B cell (primary cell): ENCODE results near the gene PHKG1. TPM values are rescaled to one million over a fixed set of nuclear protein-coding genes. Genes with fewer than 3 reads are reported as not detected.
"Not testable (repeated sequence)": the region's sequence is repeated elsewhere in the genome, so short reads cannot be mapped to it uniquely, and the experiment has no call there.

ENCODE experiments used
- ATAC-seq: fragments of 200-7000 bp; cut with Tn5 transposase; one replicate; pipeline ENCODE4 v1.10.0; 2021; ENCODE audit warnings: low read depth, mild to moderate bottlenecking, moderate number of reproducible peaks, moderate library complexity
- CTCF ChIA-PET: fragments of 350-600 bp; sonication (Branson Sonifier 250); formaldehyde crosslinking; loops from one replicate; lab custom pipeline; 2021; ENCODE audit warnings: antibody characterized with exemption, inconsistent platforms; lab: Charles Lee
- POLR2A ChIA-PET: fragments of 350-600 bp; sonication (Branson Sonifier 250); formaldehyde crosslinking; loops from one replicate; lab custom pipeline; 2021; ENCODE audit warnings: antibody characterized with exemption; lab: Charles Lee
- DNase-seq: peaks from one replicate; pipeline ENCODE4 v3.0.0; 2013
- H2AFZ ChIP-seq: 2 replicates; pipeline ENCODE4 v1.6.1; 2012; ENCODE audit warnings: mild to moderate bottlenecking, low read depth, low read length; ENCODE audit not compliant: insufficient read depth, poor library complexity, severe bottlenecking
- H3K27ac ChIP-seq, 2 donors: 1 replicate in 1 of 2; 2 replicates in 1 of 2; pipeline ENCODE4 v1.5.1; 2012 to 2013; ENCODE audit warnings: low read length in 2 of 2, mild to moderate bottlenecking in 2 of 2, moderate library complexity in 1 of 2
- H3K27me3 ChIP-seq, 4 experiments: fragments of 200-600 bp in 1 of 4; sonication (generic) in 1 of 4; replicated peaks in 1 of 4; 1 replicate in 2 of 4; 2 replicates in 2 of 4; pipeline versions ENCODE4 v1.6.1 to v1.7.0; 2013 to 2016; ENCODE audit warnings: low read length in 3 of 4, mild to moderate bottlenecking in 2 of 4, mixed read lengths in 1 of 4, moderate library complexity in 1 of 4; ENCODE audit not compliant: insufficient read depth in 4 of 4, control insufficient read depth in 3 of 4; ENCODE audit errors: control extremely low read depth in 1 of 4
- H3K36me3 ChIP-seq, 2 experiments: replicated peaks in 1 of 2; 1 replicate in 1 of 2; 2 replicates in 1 of 2; pipeline versions ENCODE4 v1.6.1 to v1.7.1; 2013; ENCODE audit warnings: low read length in 1 of 2; ENCODE audit not compliant: insufficient read depth in 2 of 2, control insufficient read depth in 1 of 2; ENCODE audit errors: control extremely low read depth in 1 of 2, extremely low read depth in 1 of 2
- H3K4me1 ChIP-seq, 2 donors: fragments of 200-600 bp in 1 of 2; sonication (generic) in 1 of 2; 1 replicate in 1 of 2; 2 replicates in 1 of 2; pipeline versions ENCODE4 v1.5.1 to v1.6.1; 2013 to 2017; ENCODE audit warnings: low read length in 2 of 2; ENCODE audit not compliant: control insufficient read depth in 2 of 2, insufficient read depth in 2 of 2
- H3K4me2 ChIP-seq: replicated peaks from 2 replicates; pipeline ENCODE3; 2012; ENCODE audit warnings: mild to moderate bottlenecking, low read depth, low read length; ENCODE audit not compliant: poor library complexity, severe bottlenecking
- H3K4me3 ChIP-seq, 5 experiments: fragments of 200-600 bp in 1 of 5; sonication (generic) in 1 of 5; 1 replicate in 3 of 5; 2 replicates in 2 of 5; pipeline versions ENCODE4 v1.5.1 to v1.7.0; 2011 to 2016; ENCODE audit warnings: low read length in 4 of 5, mild to moderate bottlenecking in 4 of 5, low read depth in 2 of 5, control low read depth in 1 of 5, moderate library complexity in 1 of 5; ENCODE audit not compliant: insufficient read depth in 1 of 5; ENCODE audit errors: control extremely low read depth in 1 of 5, extremely low read depth in 1 of 5
- H3K79me2 ChIP-seq: fragments of 200-600 bp; sonication (generic); one replicate; pipeline ENCODE4 v1.6.0; 2016; ENCODE audit warnings: low read length; ENCODE audit not compliant: control insufficient read depth, insufficient read depth
- H3K9ac ChIP-seq: fragments of 200-600 bp; sonication (generic); 2 replicates; pipeline ENCODE4 v1.6.1; 2017; ENCODE audit warnings: mild to moderate bottlenecking, low read length, moderate library complexity
- H3K9me3 ChIP-seq, 3 donors: one replicate each; pipeline versions ENCODE4 v1.6.1 to v1.7.1; 2013; ENCODE audit warnings: low read length in 2 of 3; ENCODE audit not compliant: control insufficient read depth in 2 of 3, insufficient read depth in 1 of 3; ENCODE audit errors: control extremely low read depth in 1 of 3
- H4K20me1 ChIP-seq: 2 replicates; pipeline ENCODE4 v1.6.0; 2012; ENCODE audit warnings: mild to moderate bottlenecking, low read length; ENCODE audit not compliant: insufficient read depth, control insufficient read depth, poor library complexity, severe bottlenecking
- H3K27ac Mint-ChIP-seq: one replicate; pipeline ENCODE4 v1.8.0; 2021; ENCODE audit warnings: mixed read lengths
- H3K27me3 Mint-ChIP-seq: one replicate; pipeline ENCODE4 v1.8.0; 2021; ENCODE audit warnings: mixed read lengths
- H3K4me1 Mint-ChIP-seq: one replicate; pipeline ENCODE4 v1.8.0; 2021; ENCODE audit warnings: mixed read lengths
- H3K4me3 Mint-ChIP-seq: one replicate; pipeline ENCODE4 v1.8.0; 2021; ENCODE audit warnings: mixed read lengths
- H3K9me3 Mint-ChIP-seq: one replicate; pipeline ENCODE4 v1.8.0; 2022; ENCODE audit warnings: mixed read lengths; ENCODE audit not compliant: insufficient read depth
- EZH2 ChIP-seq: IDR thresholded peaks from 2 replicates; pipeline ENCODE4 v1.6.1; 2012; ENCODE audit warnings: borderline replicate concordance, low read depth, mild to moderate bottlenecking, moderate library complexity, low read length; ENCODE audit not compliant: insufficient read depth, poor library complexity, severe bottlenecking
- WGBS: methylation state at CpG from one replicate; pipeline ENCODE4 v1.1.5; 2013; ENCODE audit warnings: missing lambda C conversion rate; ENCODE audit not compliant: insufficient coverage; 5-methylcytosine and 5-hydroxymethylcytosine counted together
- intact Hi-C: fragments of 100-400 bp; cut with micrococcal nuclease; formaldehyde crosslinking; loops from one replicate; pipeline ENCODE4 v1.10.0; 2022
- polyA plus RNA-seq: library from polyadenylated mRNA; depleted of rRNA; stranded (reverse); fragments of >200 nt; gene quantifications from 2 replicates; pipeline ENCODE4 v1.2.3, GENCODE V29; 2012
- total RNA-seq, 2 donors: library from RNA; stranded (reverse); fragments of 120-200 nt in 1 of 2; gene quantifications; 1 replicate in 1 of 2; 2 replicates in 1 of 2; pipeline versions ENCODE4 v1.2.3 to v1.2.4, GENCODE V29; 2013 to 2022
- TF ChIP-seq, protein P1 (sequence below): fragments of 200-600 bp; IDR thresholded peaks from one replicate; pipeline ENCODE4 v1.8.0; 2022; ENCODE audit warnings: antibody characterized with exemption, mild to moderate bottlenecking

The PHKG1 gene
- total and polyA plus RNA-seq, 2 donors (not counting 1 experiment from before 2014, with no cell fraction given): 1.9 to 4.0 TPM

DNA sequence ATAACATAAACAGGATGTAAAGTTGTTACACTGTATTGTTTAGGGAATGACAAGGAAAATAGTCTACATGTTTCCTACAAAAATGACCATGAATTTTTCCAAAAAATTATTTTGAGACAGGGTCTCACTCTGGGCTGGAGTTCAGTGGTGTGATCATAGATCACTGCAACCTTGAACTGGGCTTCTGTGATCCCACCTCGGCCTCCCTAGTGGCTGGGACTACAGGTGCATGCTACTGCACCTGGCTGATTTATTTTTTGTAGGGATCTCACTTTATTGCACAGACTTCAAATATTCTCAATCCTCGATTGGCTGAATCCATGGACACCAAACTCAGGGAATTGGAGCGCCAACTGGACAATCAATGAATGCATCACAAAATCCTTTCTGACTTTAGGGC lies 6.9 kb upstream of the PHKG1 start:
- H3K36me3 ChIP-seq: peaks cover 18 to 50% of the 10 kb centered on the region in 2 experiments
- 97% methylated on average over 2 of the region's 3 CpGs for WGBS

DNA sequence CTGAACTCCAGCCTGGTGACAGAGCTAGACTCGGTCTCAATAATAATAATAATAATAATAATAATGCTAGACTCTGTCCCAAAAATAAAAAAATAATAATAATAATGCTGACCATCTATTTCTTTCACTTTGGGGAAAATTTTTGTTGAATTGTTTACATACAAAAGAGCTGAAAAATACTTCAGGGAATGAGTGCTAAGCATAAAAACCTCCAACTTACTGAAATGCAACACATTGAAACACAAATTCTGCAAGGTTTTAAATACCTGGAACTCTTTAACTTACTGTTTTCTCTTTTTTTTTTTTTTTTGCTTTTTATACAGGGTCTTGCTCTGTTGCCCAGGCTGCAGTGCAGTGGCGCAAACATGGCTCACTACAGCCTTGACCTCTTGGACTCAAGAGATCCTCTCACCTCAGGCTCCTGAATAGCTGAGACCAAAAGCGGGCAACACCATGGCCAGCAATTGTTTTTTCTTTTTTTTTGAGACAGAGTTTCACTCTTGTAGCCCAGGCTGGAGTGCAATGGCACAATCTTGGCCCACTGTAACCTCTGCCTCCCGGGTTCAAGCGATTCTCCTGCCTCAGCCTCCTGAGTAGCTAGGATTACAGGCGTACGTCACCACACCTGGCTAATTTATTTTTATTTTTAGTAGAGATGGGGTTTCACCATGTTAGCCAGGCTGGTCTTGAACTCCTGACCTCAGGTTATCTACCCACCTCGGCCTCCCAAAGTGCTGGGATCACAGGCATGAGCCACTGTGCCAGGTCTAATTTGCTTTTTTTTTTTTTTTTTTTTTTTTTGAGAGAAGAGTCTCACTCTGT lies 5.6 kb upstream of the PHKG1 start:
- POLR2A ChIA-PET: interaction anchor here (0.7 kb wide), 1 partner anchor 956 kb away, joined by 3 read pairs; no protein-coding TSS in a partner anchor
- H2AFZ ChIP-seq, H3K4me3 Mint-ChIP-seq, H3K27ac Mint-ChIP-seq, DNase-seq, H3K4me2 ChIP-seq, H4K20me1 ChIP-seq, intact Hi-C loops, ATAC-seq, H3K79me2 ChIP-seq, H3K9me3 Mint-ChIP-seq, H3K27me3 ChIP-seq, H3K27me3 Mint-ChIP-seq, H3K4me3 ChIP-seq, H3K9me3 ChIP-seq, H3K4me1 Mint-ChIP-seq, H3K4me1 ChIP-seq, H3K27ac ChIP-seq, H3K9ac ChIP-seq: not testable (repeated sequence)
- H3K36me3 ChIP-seq: peaks cover 15 to 43% of the 10 kb centered on the region in 2 experiments
- 100% methylated on average over 2 of the region's 8 CpGs for WGBS
- CTCF ChIA-PET: interaction anchor here (0.9 kb wide), 1 partner anchor 9 kb away, joined by 3 read pairs; no protein-coding TSS in a partner anchor

More for the DNA sequence above, 6.9 kb upstream of the PHKG1 start:
- DNase-seq: no peak
- Mint-ChIP-seq H3K27ac (no peak overlapping the region), H3K4me1 (peaks cover 7% of the 10 kb centered on the region), H3K9me3 (no peaks in the 10 kb centered on the region), H3K27me3 (no peaks in the 10 kb centered on the region), H3K4me3 (no peak overlapping the region)
- ChIA-PET CTCF (no interaction called here), POLR2A (interaction anchor here (0.7 kb wide), 1 partner anchor 135 kb away, joined by 6 read pairs; no protein-coding TSS in a partner anchor)
- Histone ChIP-seq H3K4me2 (no peak overlapping the region), H3K79me2 (peaks cover under 1% of the 10 kb centered on the region), H4K20me1 (no peaks in the 10 kb centered on the region), H3K4me3 (no peak overlapping the region), H3K27me3 (no peaks in the 10 kb centered on the region), H3K9ac (no peak overlapping the region), H3K9me3 (no peaks in the 10 kb centered on the region), H2AFZ (no peak overlapping the region), H3K4me1 (no peaks in the 10 kb centered on the region), H3K27ac (no peak overlapping the region)
- no peak for ATAC-seq
- TF ChIP-seq, protein P1, sequence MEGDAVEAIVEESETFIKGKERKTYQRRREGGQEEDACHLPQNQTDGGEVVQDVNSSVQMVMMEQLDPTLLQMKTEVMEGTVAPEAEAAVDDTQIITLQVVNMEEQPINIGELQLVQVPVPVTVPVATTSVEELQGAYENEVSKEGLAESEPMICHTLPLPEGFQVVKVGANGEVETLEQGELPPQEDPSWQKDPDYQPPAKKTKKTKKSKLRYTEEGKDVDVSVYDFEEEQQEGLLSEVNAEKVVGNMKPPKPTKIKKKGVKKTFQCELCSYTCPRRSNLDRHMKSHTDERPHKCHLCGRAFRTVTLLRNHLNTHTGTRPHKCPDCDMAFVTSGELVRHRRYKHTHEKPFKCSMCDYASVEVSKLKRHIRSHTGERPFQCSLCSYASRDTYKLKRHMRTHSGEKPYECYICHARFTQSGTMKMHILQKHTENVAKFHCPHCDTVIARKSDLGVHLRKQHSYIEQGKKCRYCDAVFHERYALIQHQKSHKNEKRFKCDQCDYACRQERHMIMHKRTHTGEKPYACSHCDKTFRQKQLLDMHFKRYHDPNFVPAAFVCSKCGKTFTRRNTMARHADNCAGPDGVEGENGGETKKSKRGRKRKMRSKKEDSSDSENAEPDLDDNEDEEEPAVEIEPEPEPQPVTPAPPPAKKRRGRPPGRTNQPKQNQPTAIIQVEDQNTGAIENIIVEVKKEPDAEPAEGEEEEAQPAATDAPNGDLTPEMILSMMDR: no peak
- no peak for TF ChIP-seq EZH2
- intact Hi-C loops: no loop called here
